Stimulated activated CD4-positive, alpha-beta T cell treated with anti-CD3 and anti-CD28 coated beads, Interleukin-4, amount 100 ng/mL, for 1 hour (primary cell): ENCODE measurements around the gene MARK3.

Experiments
- DNase-seq: peaks from one replicate; pipeline ENCODE4 v3.0.0-alpha.2; 2020

Gene MARK3

GRCh38 chr14:103443111-103443510 lies 57.9 kb downstream of the MARK3 start:
- DNase-seq, result no peak

GRCh38 chr14:103444837-103445524 lies 59.8 kb downstream of the MARK3 start:
- no peak for DNase-seq

GRCh38 chr14:103445806-103446205 lies 60.6 kb downstream of the MARK3 start:
- DNase-seq, result no peak

GRCh38 chr14:103448097-103448496 lies 62.9 kb downstream of the MARK3 start:
- no peak for DNase-seq

- DNase-seq, result no peak
Observed at GRCh38 chr14:103449634-103450161, 64.5 kb downstream of the MARK3 start.

- no peak for DNase-seq
Observed at GRCh38 chr14:103450416-103450815, 65.2 kb downstream of the MARK3 start.

GRCh38 chr14:103451401-103451800 lies 66.2 kb downstream of the MARK3 start:
- DNase-seq, result no peak

GRCh38 chr14:103453791-103454190 lies 68.6 kb downstream of the MARK3 start:
- DNase-seq, result no peak

GRCh38 chr14:103456167-103456835 lies 71.1 kb downstream of the MARK3 start:
- DNase-seq, result no peak

- no peak for DNase-seq
Observed at GRCh38 chr14:103460415-103460814, 75.2 kb downstream of the MARK3 start.

GRCh38 chr14:103463149-103463548 lies 77.9 kb downstream of the MARK3 start:
- DNase-seq, result no peak

- no peak for DNase-seq
Observed at GRCh38 chr14:103463851-103464250, 78.6 kb downstream of the MARK3 start.

- DNase-seq, result no peak
Observed at GRCh38 chr14:103472939-103473338, 87.7 kb downstream of the MARK3 start.

GRCh38 chr14:103474893-103475292 lies 89.7 kb downstream of the MARK3 start:
- no peak for DNase-seq

GRCh38 chr14:103476065-103476464 lies 90.8 kb downstream of the MARK3 start:
- no peak for DNase-seq

GRCh38 chr14:103476631-103477030 lies 91.4 kb downstream of the MARK3 start:
- DNase-seq, result no peak

GRCh38 chr14:103480595-103480994 lies 95.4 kb downstream of the MARK3 start:
- no peak for DNase-seq

GRCh38 chr14:103483600-103483999 lies 98.4 kb downstream of the MARK3 start:
- DNase-seq, result no peak

- no peak for DNase-seq
Observed at GRCh38 chr14:103485504-103485903, 100.3 kb downstream of the MARK3 start.

GRCh38 chr14:103488071-103488470 lies 102.9 kb downstream of the MARK3 start:
- no peak for DNase-seq

- DNase-seq, result no peak
Observed at GRCh38 chr14:103488960-103489359, 103.7 kb downstream of the MARK3 start.

GRCh38 chr14:103489621-103490020 lies 104.4 kb downstream of the MARK3 start:
- no peak for DNase-seq

GRCh38 chr14:103491691-103492090 lies 106.5 kb downstream of the MARK3 start:
- no peak for DNase-seq

GRCh38 chr14:103492156-103492925 lies 107.1 kb downstream of the MARK3 start:
- DNase-seq, result no peak
